ENCODE measurements around the gene MGAT5.

GRCh38 chr2:134290358-134290757 lies 36.5 kb downstream of the MGAT5 start:
- TF ChIP-seq, protein P1, sequence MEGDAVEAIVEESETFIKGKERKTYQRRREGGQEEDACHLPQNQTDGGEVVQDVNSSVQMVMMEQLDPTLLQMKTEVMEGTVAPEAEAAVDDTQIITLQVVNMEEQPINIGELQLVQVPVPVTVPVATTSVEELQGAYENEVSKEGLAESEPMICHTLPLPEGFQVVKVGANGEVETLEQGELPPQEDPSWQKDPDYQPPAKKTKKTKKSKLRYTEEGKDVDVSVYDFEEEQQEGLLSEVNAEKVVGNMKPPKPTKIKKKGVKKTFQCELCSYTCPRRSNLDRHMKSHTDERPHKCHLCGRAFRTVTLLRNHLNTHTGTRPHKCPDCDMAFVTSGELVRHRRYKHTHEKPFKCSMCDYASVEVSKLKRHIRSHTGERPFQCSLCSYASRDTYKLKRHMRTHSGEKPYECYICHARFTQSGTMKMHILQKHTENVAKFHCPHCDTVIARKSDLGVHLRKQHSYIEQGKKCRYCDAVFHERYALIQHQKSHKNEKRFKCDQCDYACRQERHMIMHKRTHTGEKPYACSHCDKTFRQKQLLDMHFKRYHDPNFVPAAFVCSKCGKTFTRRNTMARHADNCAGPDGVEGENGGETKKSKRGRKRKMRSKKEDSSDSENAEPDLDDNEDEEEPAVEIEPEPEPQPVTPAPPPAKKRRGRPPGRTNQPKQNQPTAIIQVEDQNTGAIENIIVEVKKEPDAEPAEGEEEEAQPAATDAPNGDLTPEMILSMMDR (IDR thresholded peaks at IDR 0.05): no peak
- TF ChIP-seq EP300 (IDR thresholded peaks at IDR 0.05): no peak
- no peak for TF ChIP-seq POLR2A (IDR thresholded peaks at IDR 0.05)
